Testis (tissue), 2 donors: ENCODE data around the gene KLHL40.

Source experiments
- CTCF ChIP-seq, 3 experiments: fragments of 450-650 bp in 2 of 3; fragments of 200-600 bp in 1 of 3; sonication (generic) in 1 of 3; IDR thresholded peaks; one replicate each; pipeline ENCODE4 v1.5.1; 2016 to 2019; ENCODE audit warnings: antibody characterized with exemption in 3 of 3, mild to moderate bottlenecking in 2 of 3, moderate library complexity in 1 of 3
- POLR2A ChIP-seq: fragments of 450-650 bp; IDR thresholded peaks from one replicate; pipeline ENCODE4 v1.6.1; 2017; ENCODE audit warnings: antibody characterized with exemption, mild to moderate bottlenecking, moderate library complexity

GRCh38 chr3:42732829-42733459 lies 47.6 kb downstream of the KLHL40 start:
- TF ChIP-seq POLR2A (no peak), CTCF (IDR thresholded peaks at IDR 0.05) (peak in 1 of 3 experiments; percentile 18)
